CD8-positive, alpha-beta memory T cell (primary cell): ENCODE measurements around the gene DNAH8. TPM values are rescaled to one million over a fixed set of nuclear protein-coding genes. Genes with fewer than 3 reads are reported as not detected.
A peak's percentile ranks its signal among the peaks of the same experiment; 100 is the strongest.

Source experiments
- CTCF ChIA-PET: fragments of 350-600 bp; sonication (Branson Sonifier 250); formaldehyde crosslinking; loops from one replicate; lab custom pipeline; 2021; ENCODE audit warnings: antibody characterized with exemption; lab: Charles Lee
- POLR2A ChIA-PET: fragments of 350-600 bp; sonication (Branson Sonifier 250); formaldehyde crosslinking; loops from one replicate; lab custom pipeline; 2021; ENCODE audit warnings: antibody characterized with exemption; lab: Charles Lee
- DNase-seq, 5 donors: peaks; one replicate each; pipeline versions ENCODE4 v3.0.0 to v3.0.0-alpha.2; 2020 to 2022; ENCODE audit warnings: mixed read lengths in 1 of 5
- H3K27ac ChIP-seq: one replicate; pipeline ENCODE4 v1.7.0; 2013; ENCODE audit warnings: low read depth, mild to moderate bottlenecking, low read length, moderate library complexity
- H3K27me3 ChIP-seq: 2 replicates; pipeline ENCODE4 v1.7.0; 2013; ENCODE audit warnings: low read length, mild to moderate bottlenecking; ENCODE audit not compliant: insufficient read depth, poor library complexity, severe bottlenecking
- H3K36me3 ChIP-seq: 2 replicates; pipeline ENCODE4 v1.7.0; 2013; ENCODE audit warnings: mild to moderate bottlenecking, low read length, moderate library complexity; ENCODE audit not compliant: insufficient read depth
- H3K4me1 ChIP-seq: 2 replicates; pipeline ENCODE4 v1.7.0; 2013; ENCODE audit warnings: mild to moderate bottlenecking, low read length, moderate library complexity; ENCODE audit not compliant: insufficient read depth
- H3K4me3 ChIP-seq: 2 replicates; pipeline ENCODE4 v1.7.0; 2013; ENCODE audit warnings: mild to moderate bottlenecking, low read length
- H3K9me3 ChIP-seq: 2 replicates; pipeline ENCODE4 v1.7.0; 2013; ENCODE audit warnings: mild to moderate bottlenecking, low read length
- H3K27ac Mint-ChIP-seq, 8 donors: one replicate each; pipeline ENCODE4 v1.8.0; 2020 to 2021; ENCODE audit warnings: mixed read lengths in 8 of 8, mild to moderate bottlenecking in 6 of 8, inconsistent platforms in 3 of 8, moderate library complexity in 3 of 8
- H3K27me3 Mint-ChIP-seq, 2 donors: one replicate each; pipeline ENCODE4 v1.8.0; 2020 to 2021; ENCODE audit warnings: mixed read lengths in 2 of 2, mild to moderate bottlenecking in 1 of 2, moderate library complexity in 1 of 2
- H3K36me3 Mint-ChIP-seq, 3 donors: one replicate each; pipeline ENCODE4 v1.8.0; 2020 to 2021; ENCODE audit warnings: mixed read lengths in 3 of 3, inconsistent platforms in 1 of 3, mild to moderate bottlenecking in 1 of 3
- H3K4me1 Mint-ChIP-seq, 3 donors: one replicate each; pipeline ENCODE4 v1.8.0; 2020 to 2021; ENCODE audit warnings: mixed read lengths in 3 of 3, inconsistent platforms in 1 of 3, mild to moderate bottlenecking in 1 of 3
- H3K4me3 Mint-ChIP-seq, 7 donors: one replicate each; pipeline ENCODE4 v1.8.0; 2020 to 2021; ENCODE audit warnings: mixed read lengths in 7 of 7, mild to moderate bottlenecking in 6 of 7, moderate library complexity in 4 of 7, inconsistent platforms in 2 of 7
- H3K9me3 Mint-ChIP-seq, 5 donors: one replicate each; pipeline ENCODE4 v1.8.0; 2020 to 2022; ENCODE audit warnings: mixed read lengths in 5 of 5, mild to moderate bottlenecking in 3 of 5, moderate library complexity in 2 of 5, inconsistent platforms in 1 of 5
- polyA plus RNA-seq: library from polyadenylated mRNA; unstranded; fragments of 300-500 nt; fragmentation: Illumina TruSeq; gene quantifications from one replicate; pipeline ENCODE4 v1.2.3, GENCODE V29; 2021
- total RNA-seq, 2 experiments: library from RNA; stranded (reverse); gene quantifications; one replicate each; pipeline ENCODE4 v1.2.3, GENCODE V29; 2021

DNAH8 gene
- total and polyA plus RNA-seq, 3 experiments from 2014 or later, result 0.11 to 0.20 TPM; not detected in 1

- Mint-ChIP-seq H3K36me3 (no peaks in the 10 kb centered on the region), H3K4me1 (no peaks in the 10 kb centered on the region), H3K9me3 (no peaks in the 10 kb centered on the region), H3K4me3 (no peak overlapping the region), H3K27ac (no peak overlapping the region), H3K27me3 (peaks cover 10 to 54% of the 10 kb centered on the region in 2 donors)
- Histone ChIP-seq H3K4me1 (no peaks in the 10 kb centered on the region), H3K4me3 (no peak overlapping the region), H3K27me3 (no peaks in the 10 kb centered on the region), H3K27ac (no peak overlapping the region), H3K36me3 (no peaks in the 10 kb centered on the region), H3K9me3 (no peaks in the 10 kb centered on the region)
- ChIA-PET CTCF (no interaction called here), POLR2A (interaction anchor here (0.5 kb wide), 1 partner anchor 308 kb away, joined by 7 read pairs; no protein-coding TSS in a partner anchor)
- DNase-seq, result no peak
Measured at GRCh38 chr6:38976801-38977500, 261.8 kb downstream of the DNAH8 start.

DNA sequence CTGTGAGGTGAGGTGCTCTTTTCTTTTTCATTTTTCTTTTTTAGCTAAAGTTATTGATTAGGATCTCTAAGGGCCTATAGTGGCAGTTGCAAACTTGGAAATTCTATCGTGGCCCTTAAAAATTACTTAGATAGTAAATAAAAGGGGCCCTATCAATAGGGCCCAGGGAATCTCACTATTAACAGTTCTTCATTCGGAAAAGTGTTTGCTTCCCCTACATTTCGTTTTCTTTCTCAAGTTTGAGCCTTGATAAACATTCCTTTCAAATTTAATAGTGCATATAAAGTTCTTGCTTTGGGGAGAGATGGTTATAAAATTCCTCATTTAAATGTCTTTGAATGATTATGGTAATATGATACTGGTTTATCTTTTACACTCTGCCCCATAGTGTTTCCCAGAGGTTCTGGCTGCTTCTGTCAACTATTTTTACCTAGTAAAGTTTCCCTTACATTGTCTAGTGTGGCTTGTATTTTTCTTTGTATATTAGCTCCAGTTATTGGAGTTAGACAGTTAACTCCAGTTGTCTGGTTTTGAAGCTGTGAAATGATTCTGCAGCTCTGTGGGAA, 263.1 kb downstream of the DNAH8 start:
- H3K27ac ChIP-seq, result no peak overlapping the region
- H3K4me1 Mint-ChIP-seq, result no peaks in the 10 kb centered on the region
- H3K36me3 Mint-ChIP-seq, result no peaks in the 10 kb centered on the region
- no peaks in the 10 kb centered on the region for H3K4me1 ChIP-seq
- H3K9me3 Mint-ChIP-seq, result no peaks in the 10 kb centered on the region
- DNase-seq, result no peak
- no peaks in the 10 kb centered on the region for H3K9me3 ChIP-seq
- H3K4me3 ChIP-seq, result no peak overlapping the region
- no peak overlapping the region for H3K4me3 Mint-ChIP-seq
- peaks cover 14 to 64% of the 10 kb centered on the region in 2 donors for H3K27me3 Mint-ChIP-seq
- H3K36me3 ChIP-seq, result no peaks in the 10 kb centered on the region
- ChIA-PET POLR2A (no interaction called here), CTCF (interaction anchor here (1.3 kb wide), 1 partner anchor 19 kb away, joined by 3 read pairs; no protein-coding TSS in a partner anchor)
- no peak overlapping the region for H3K27ac Mint-ChIP-seq
- no peaks in the 10 kb centered on the region for H3K27me3 ChIP-seq

- Mint-ChIP-seq H3K4me3 (no peak overlapping the region), H3K4me1 (no peaks in the 10 kb centered on the region), H3K27me3 (peaks cover 16 to 48% of the 10 kb centered on the region in 2 donors), H3K36me3 (no peaks in the 10 kb centered on the region), H3K27ac (peak overlapping the region in 1 of 8 donors; percentile 80), H3K9me3 (no peaks in the 10 kb centered on the region)
- ChIA-PET POLR2A (no interaction called here), CTCF (no interaction called here)
- Histone ChIP-seq H3K4me3 (no peak overlapping the region), H3K9me3 (no peaks in the 10 kb centered on the region), H3K27me3 (no peaks in the 10 kb centered on the region), H3K4me1 (no peaks in the 10 kb centered on the region), H3K27ac (no peak overlapping the region), H3K36me3 (no peaks in the 10 kb centered on the region)
- DNase-seq, result no peak
Measured at GRCh38 chr6:38982470-38982869, 267.4 kb downstream of the DNAH8 start.

DNA sequence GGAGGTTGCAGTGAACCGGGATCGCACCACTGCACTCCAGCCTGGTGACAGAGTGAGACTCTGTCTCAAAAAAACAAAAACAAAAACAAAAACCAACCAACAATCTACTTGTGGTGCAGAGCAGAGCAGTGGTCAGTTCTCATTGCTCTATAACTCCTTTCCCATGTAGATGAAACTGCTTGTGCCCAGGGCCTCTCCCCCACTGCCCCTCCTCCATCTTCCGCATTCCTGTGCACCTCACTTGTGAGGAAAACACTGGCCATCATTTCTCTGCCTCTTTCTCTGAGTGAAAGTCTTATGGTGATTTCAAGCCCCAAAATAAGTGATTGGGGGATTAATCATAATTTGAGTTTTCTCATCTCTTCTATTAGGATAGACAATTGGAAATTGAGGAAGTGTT, 269.6 kb downstream of the DNAH8 start:
- no peak for DNase-seq
- H3K36me3 ChIP-seq, result no peaks in the 10 kb centered on the region
- H3K27me3 ChIP-seq, result no peaks in the 10 kb centered on the region
- no peak overlapping the region for H3K4me3 ChIP-seq
- no peaks in the 10 kb centered on the region for H3K4me1 Mint-ChIP-seq
- H3K27me3 Mint-ChIP-seq, result peaks cover 10 to 29% of the 10 kb centered on the region in 2 donors
- ChIA-PET POLR2A (no interaction called here), CTCF (no interaction called here)
- H3K9me3 Mint-ChIP-seq, result no peaks in the 10 kb centered on the region
- H3K4me3 Mint-ChIP-seq, result no peak overlapping the region
- H3K9me3 ChIP-seq, result no peaks in the 10 kb centered on the region
- no peak overlapping the region for H3K27ac ChIP-seq
- no peak overlapping the region for H3K27ac Mint-ChIP-seq
- H3K36me3 Mint-ChIP-seq, result no peaks in the 10 kb centered on the region
- H3K4me1 ChIP-seq, result no peaks in the 10 kb centered on the region

- Mint-ChIP-seq H3K36me3 (no peaks in the 10 kb centered on the region), H3K9me3 (no peaks in the 10 kb centered on the region), H3K4me1 (no peaks in the 10 kb centered on the region), H3K27me3 (peaks cover 6 to 22% of the 10 kb centered on the region in 2 donors), H3K27ac (no peak overlapping the region), H3K4me3 (no peak overlapping the region)
- no peaks in the 10 kb centered on the region for H3K9me3 ChIP-seq
- no peaks in the 10 kb centered on the region for H3K4me1 ChIP-seq
- no peaks in the 10 kb centered on the region for H3K27me3 ChIP-seq
- H3K27ac ChIP-seq, result no peak overlapping the region
- H3K36me3 ChIP-seq, result no peaks in the 10 kb centered on the region
- POLR2A ChIA-PET, result no interaction called here
- no peak overlapping the region for H3K4me3 ChIP-seq
- no peak for DNase-seq
- CTCF ChIA-PET, result no interaction called here
Measured at GRCh38 chr6:38985839-38986238, 270.7 kb downstream of the DNAH8 start.

GRCh38 chr6:38987503-38987902, 272.4 kb downstream of the DNAH8 start:
- DNase-seq, result no peak
- no peaks in the 10 kb centered on the region for H3K36me3 ChIP-seq
- H3K4me1 Mint-ChIP-seq, result no peaks in the 10 kb centered on the region
- no peak overlapping the region for H3K27ac Mint-ChIP-seq
- no peaks in the 10 kb centered on the region for H3K4me1 ChIP-seq
- H3K27me3 ChIP-seq, result no peaks in the 10 kb centered on the region
- no peak overlapping the region for H3K4me3 Mint-ChIP-seq
- POLR2A ChIA-PET, result no interaction called here
- CTCF ChIA-PET, result no interaction called here
- no peaks in the 10 kb centered on the region for H3K9me3 ChIP-seq
- H3K27ac ChIP-seq, result no peak overlapping the region
- no peak overlapping the region for H3K4me3 ChIP-seq
- no peaks in the 10 kb centered on the region for H3K9me3 Mint-ChIP-seq
- no peaks in the 10 kb centered on the region for H3K36me3 Mint-ChIP-seq
- peaks cover 4 to 23% of the 10 kb centered on the region in 2 donors for H3K27me3 Mint-ChIP-seq

DNA sequence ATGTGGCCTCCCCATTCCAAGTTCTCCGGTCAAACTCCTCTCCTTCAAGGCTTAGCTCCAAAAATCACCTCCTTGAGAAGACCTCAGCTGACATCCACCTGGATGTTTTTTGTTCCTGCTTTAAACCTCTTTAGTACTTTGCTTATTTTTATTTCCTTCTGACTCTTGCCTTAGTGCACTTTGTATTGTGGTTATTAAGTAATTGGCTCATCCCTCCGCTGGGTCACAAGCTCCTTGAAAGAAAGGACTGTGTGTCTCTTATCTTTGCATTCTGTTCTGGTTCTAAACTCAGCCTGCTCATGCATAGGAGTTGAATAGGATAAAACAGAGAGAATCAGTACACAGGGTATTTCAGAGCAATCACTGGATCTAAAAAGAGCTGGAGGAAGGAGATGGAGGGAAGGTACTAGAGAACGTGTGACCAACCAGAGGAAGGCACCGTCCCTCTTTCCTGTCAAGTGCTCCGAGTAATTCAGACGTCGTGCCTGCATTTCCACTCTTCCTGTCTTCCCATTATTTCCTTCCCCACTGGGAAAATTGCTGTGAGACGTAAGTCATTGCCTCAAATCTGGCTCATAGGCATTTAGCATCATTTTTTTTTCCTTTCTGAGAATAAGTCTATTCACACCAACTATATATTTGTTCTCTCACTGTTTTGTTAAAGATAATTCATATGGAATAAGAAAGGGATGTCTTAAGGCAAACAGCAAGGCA, 273.8 kb downstream of the DNAH8 start:
- H3K27me3 Mint-ChIP-seq, result peaks cover 3 to 13% of the 10 kb centered on the region in 2 donors
- H3K27me3 ChIP-seq, result no peaks in the 10 kb centered on the region
- H3K36me3 Mint-ChIP-seq, result no peaks in the 10 kb centered on the region
- H3K9me3 Mint-ChIP-seq, result no peaks in the 10 kb centered on the region
- no peak overlapping the region for H3K27ac Mint-ChIP-seq
- H3K4me3 Mint-ChIP-seq, result no peak overlapping the region
- H3K4me3 ChIP-seq, result no peak overlapping the region
- H3K36me3 ChIP-seq, result no peaks in the 10 kb centered on the region
- no peaks in the 10 kb centered on the region for H3K9me3 ChIP-seq
- H3K4me1 Mint-ChIP-seq, result no peaks in the 10 kb centered on the region
- DNase-seq, result no peak
- no peaks in the 10 kb centered on the region for H3K4me1 ChIP-seq
- H3K27ac ChIP-seq, result no peak overlapping the region
- ChIA-PET CTCF (no interaction called here), POLR2A (no interaction called here)

DNA sequence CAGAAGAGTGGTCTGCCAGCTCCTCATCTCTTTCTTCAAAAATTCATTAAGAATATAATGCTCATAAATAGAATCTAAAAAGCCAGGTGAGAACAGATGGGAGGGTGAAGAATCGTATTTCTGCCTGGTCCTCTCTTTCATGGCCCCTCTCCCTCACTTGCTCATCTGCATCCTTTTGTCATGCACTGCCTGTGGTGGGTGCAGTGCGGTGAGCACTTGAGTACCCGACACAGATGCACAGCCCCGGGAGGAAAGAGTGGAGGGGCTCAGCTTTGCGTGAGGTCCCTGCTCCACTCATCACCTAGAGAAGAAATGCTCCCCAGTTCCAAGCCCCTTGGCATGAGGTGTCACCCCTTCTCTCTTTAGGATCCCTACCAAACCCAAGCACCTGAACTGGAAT, 275.4 kb downstream of the DNAH8 start:
- no peak overlapping the region for H3K4me3 Mint-ChIP-seq
- CTCF ChIA-PET, result no interaction called here
- H3K27ac ChIP-seq, result no peak overlapping the region
- no peaks in the 10 kb centered on the region for H3K4me1 Mint-ChIP-seq
- H3K36me3 Mint-ChIP-seq, result no peaks in the 10 kb centered on the region
- POLR2A ChIA-PET, result no interaction called here
- DNase-seq, result no peak
- no peaks in the 10 kb centered on the region for H3K4me1 ChIP-seq
- H3K9me3 ChIP-seq, result no peaks in the 10 kb centered on the region
- no peak overlapping the region for H3K4me3 ChIP-seq
- no peaks in the 10 kb centered on the region for H3K27me3 ChIP-seq
- peaks cover 2 to 11% of the 10 kb centered on the region in 2 donors for H3K27me3 Mint-ChIP-seq
- H3K27ac Mint-ChIP-seq, result no peak overlapping the region
- H3K9me3 Mint-ChIP-seq, result no peaks in the 10 kb centered on the region
- H3K36me3 ChIP-seq, result no peaks in the 10 kb centered on the region
